ENCODE data around the gene LCN1.
"Not testable (repeated sequence)": the region's sequence is repeated elsewhere in the genome, so short reads cannot be mapped to it uniquely, and the experiment has no call there.

The LCN1 gene

GRCh38 chr9:135530146-135530545 is 8.9 kb downstream of the LCN1 start:
- no peak overlapping the region for H3K27ac ChIP-seq (ENCODE audit: low read depth, low read length)
- no peak overlapping the region for H3K4me3 ChIP-seq (ENCODE audit: low read depth in 1 of 5, low read length in 5 of 5)
- H3K36me3 ChIP-seq (ENCODE audit: control insufficient read depth in 5 of 5, insufficient read depth in 5 of 5, low read length in 5 of 5), result no peaks in the 10 kb centered on the region
- H3K4me1 ChIP-seq (ENCODE audit: control insufficient read depth in 5 of 5, insufficient read depth in 5 of 5, low read length in 5 of 5), result no peaks in the 10 kb centered on the region
- peaks cover 0 to 7% (median 0%) of the 10 kb centered on the region in 5 donors for H3K9me3 ChIP-seq (ENCODE audit: control insufficient read depth in 5 of 5, low read length in 5 of 5)
- H3K9ac ChIP-seq (ENCODE audit: low read length in 5 of 5), result no peak overlapping the region
- H3K27me3 ChIP-seq (ENCODE audit: control insufficient read depth in 5 of 5, insufficient read depth in 4 of 5, low read length in 5 of 5), result peaks cover 9 to 27% (median 18%) of the 10 kb centered on the region in 5 donors

- Histone ChIP-seq H3K9me3 (ENCODE audit: control insufficient read depth in 5 of 5, low read length in 5 of 5) (peaks cover 0 to 7% (median 0%) of the 10 kb centered on the region in 5 donors), H3K27ac (ENCODE audit: low read depth, low read length) (no peak overlapping the region)
Measured at GRCh38 chr9:135531096-135531495, 9.9 kb downstream of the LCN1 start.

GRCh38 chr9:135533113-135533512 is 11.9 kb downstream of the LCN1 start:
- Histone ChIP-seq H3K9me3 (ENCODE audit: control insufficient read depth in 5 of 5, low read length in 5 of 5) (peaks cover 0 to 7% (median 2%) of the 10 kb centered on the region in 5 donors), H3K4me3 (ENCODE audit: low read depth in 1 of 5, low read length in 5 of 5) (no peak overlapping the region), H3K27me3 (ENCODE audit: control insufficient read depth in 5 of 5, insufficient read depth in 4 of 5, low read length in 5 of 5) (peaks cover 6 to 17% (median 10%) of the 10 kb centered on the region in 5 donors), H3K9ac (ENCODE audit: low read length in 5 of 5) (no peak overlapping the region), H3K36me3 (ENCODE audit: control insufficient read depth in 5 of 5, insufficient read depth in 5 of 5, low read length in 5 of 5) (no peaks in the 10 kb centered on the region), H3K27ac (ENCODE audit: low read depth, low read length) (no peak overlapping the region), H3K4me1 (ENCODE audit: control insufficient read depth in 5 of 5, insufficient read depth in 5 of 5, low read length in 5 of 5) (no peaks in the 10 kb centered on the region)

More at GRCh38 chr9:135531096-135531495, 9.9 kb downstream of the LCN1 start:
- Histone ChIP-seq H3K9ac (ENCODE audit: low read length in 5 of 5) (no peak overlapping the region), H3K4me3 (ENCODE audit: low read depth in 1 of 5, low read length in 5 of 5) (no peak overlapping the region), H3K27me3 (ENCODE audit: control insufficient read depth in 5 of 5, insufficient read depth in 4 of 5, low read length in 5 of 5) (peaks cover 9 to 19% (median 16%) of the 10 kb centered on the region in 5 donors), H3K4me1 (ENCODE audit: control insufficient read depth in 5 of 5, insufficient read depth in 5 of 5, low read length in 5 of 5) (no peaks in the 10 kb centered on the region), H3K36me3 (ENCODE audit: control insufficient read depth in 5 of 5, insufficient read depth in 5 of 5, low read length in 5 of 5) (no peaks in the 10 kb centered on the region)

GRCh38 chr9:135533674-135534073 is 12.4 kb downstream of the LCN1 start:
- no peaks in the 10 kb centered on the region for H3K4me1 ChIP-seq (ENCODE audit: control insufficient read depth in 5 of 5, insufficient read depth in 5 of 5, low read length in 5 of 5)
- no peak overlapping the region for H3K4me3 ChIP-seq (ENCODE audit: low read depth in 1 of 5, low read length in 5 of 5)
- H3K27ac ChIP-seq (ENCODE audit: low read depth, low read length), result no peak overlapping the region
- H3K9ac ChIP-seq (ENCODE audit: low read length in 5 of 5), result no peak overlapping the region
- H3K9me3 ChIP-seq (ENCODE audit: control insufficient read depth in 5 of 5, low read length in 5 of 5), result peaks cover 0 to 7% (median 2%) of the 10 kb centered on the region in 5 donors
- H3K27me3 ChIP-seq (ENCODE audit: control insufficient read depth in 5 of 5, insufficient read depth in 4 of 5, low read length in 5 of 5), result peaks cover 3 to 17% (median 8%) of the 10 kb centered on the region in 5 donors
- H3K36me3 ChIP-seq (ENCODE audit: control insufficient read depth in 5 of 5, insufficient read depth in 5 of 5, low read length in 5 of 5), result no peaks in the 10 kb centered on the region

- peaks cover 3 to 17% (median 8%) of the 10 kb centered on the region in 5 donors for H3K27me3 ChIP-seq (ENCODE audit: control insufficient read depth in 5 of 5, insufficient read depth in 4 of 5, low read length in 5 of 5)
- not testable (repeated sequence) for H3K36me3 ChIP-seq (ENCODE audit: control insufficient read depth in 5 of 5, insufficient read depth in 5 of 5, low read length in 5 of 5); H3K9me3 ChIP-seq (ENCODE audit: control insufficient read depth in 5 of 5, low read length in 5 of 5); H3K4me1 ChIP-seq (ENCODE audit: control insufficient read depth in 5 of 5, insufficient read depth in 5 of 5, low read length in 5 of 5); H3K4me3 ChIP-seq (ENCODE audit: low read depth in 1 of 5, low read length in 5 of 5); H3K27ac ChIP-seq (ENCODE audit: low read depth, low read length); H3K9ac ChIP-seq (ENCODE audit: low read length in 5 of 5)
Measured at GRCh38 chr9:135534192-135534711, 13.0 kb downstream of the LCN1 start.

- peaks cover 3 to 17% (median 8%) of the 10 kb centered on the region in 5 donors for H3K27me3 ChIP-seq (ENCODE audit: control insufficient read depth in 5 of 5, insufficient read depth in 4 of 5, low read length in 5 of 5)
- not testable (repeated sequence) for H3K27ac ChIP-seq (ENCODE audit: low read depth, low read length); H3K4me1 ChIP-seq (ENCODE audit: control insufficient read depth in 5 of 5, insufficient read depth in 5 of 5, low read length in 5 of 5); H3K4me3 ChIP-seq (ENCODE audit: low read depth in 1 of 5, low read length in 5 of 5); H3K9ac ChIP-seq (ENCODE audit: low read length in 5 of 5); H3K36me3 ChIP-seq (ENCODE audit: control insufficient read depth in 5 of 5, insufficient read depth in 5 of 5, low read length in 5 of 5); H3K9me3 ChIP-seq (ENCODE audit: control insufficient read depth in 5 of 5, low read length in 5 of 5)
Measured at GRCh38 chr9:135534826-135535225, 13.6 kb downstream of the LCN1 start.

- not testable (repeated sequence) for H3K9me3 ChIP-seq (ENCODE audit: control insufficient read depth in 5 of 5, low read length in 5 of 5); H3K27ac ChIP-seq (ENCODE audit: low read depth, low read length); H3K4me1 ChIP-seq (ENCODE audit: control insufficient read depth in 5 of 5, insufficient read depth in 5 of 5, low read length in 5 of 5); H3K9ac ChIP-seq (ENCODE audit: low read length in 5 of 5); H3K4me3 ChIP-seq (ENCODE audit: low read depth in 1 of 5, low read length in 5 of 5); H3K36me3 ChIP-seq (ENCODE audit: control insufficient read depth in 5 of 5, insufficient read depth in 5 of 5, low read length in 5 of 5)
- H3K27me3 ChIP-seq (ENCODE audit: control insufficient read depth in 5 of 5, insufficient read depth in 4 of 5, low read length in 5 of 5), result peaks cover under 1 to 21% (median 8%) of the 10 kb centered on the region in 5 donors
Measured at GRCh38 chr9:135535631-135536030, 14.4 kb downstream of the LCN1 start.

- Histone ChIP-seq H3K9ac (ENCODE audit: low read length in 5 of 5) (no peak overlapping the region), H3K4me3 (ENCODE audit: low read depth in 1 of 5, low read length in 5 of 5) (no peak overlapping the region), H3K36me3 (ENCODE audit: control insufficient read depth in 5 of 5, insufficient read depth in 5 of 5, low read length in 5 of 5) (no peaks in the 10 kb centered on the region), H3K27ac (ENCODE audit: low read depth, low read length) (no peak overlapping the region), H3K9me3 (ENCODE audit: control insufficient read depth in 5 of 5, low read length in 5 of 5) (peaks cover 0 to 3% (median 0%) of the 10 kb centered on the region in 5 donors), H3K27me3 (ENCODE audit: control insufficient read depth in 5 of 5, insufficient read depth in 4 of 5, low read length in 5 of 5) (peaks cover 0 to 17% (median 6%) of the 10 kb centered on the region in 5 donors), H3K4me1 (ENCODE audit: control insufficient read depth in 5 of 5, insufficient read depth in 5 of 5, low read length in 5 of 5) (no peaks in the 10 kb centered on the region)
Measured at GRCh38 chr9:135536216-135536615, 15.0 kb downstream of the LCN1 start.

- not testable (repeated sequence) for H3K4me1 ChIP-seq (ENCODE audit: control insufficient read depth in 5 of 5, insufficient read depth in 5 of 5, low read length in 5 of 5); H3K36me3 ChIP-seq (ENCODE audit: control insufficient read depth in 5 of 5, insufficient read depth in 5 of 5, low read length in 5 of 5); H3K4me3 ChIP-seq (ENCODE audit: low read depth in 1 of 5, low read length in 5 of 5); H3K27ac ChIP-seq (ENCODE audit: low read depth, low read length); H3K9me3 ChIP-seq (ENCODE audit: control insufficient read depth in 5 of 5, low read length in 5 of 5); H3K9ac ChIP-seq (ENCODE audit: low read length in 5 of 5)
- peaks cover 0 to 13% (median 3%) of the 10 kb centered on the region in 5 donors for H3K27me3 ChIP-seq (ENCODE audit: control insufficient read depth in 5 of 5, insufficient read depth in 4 of 5, low read length in 5 of 5)
Measured at GRCh38 chr9:135543262-135543894, 22.1 kb downstream of the LCN1 start.

- Histone ChIP-seq H3K9ac (ENCODE audit: low read length in 5 of 5) (no peak overlapping the region), H3K36me3 (ENCODE audit: control insufficient read depth in 5 of 5, insufficient read depth in 5 of 5, low read length in 5 of 5) (no peaks in the 10 kb centered on the region), H3K4me3 (ENCODE audit: low read depth in 1 of 5, low read length in 5 of 5) (no peak overlapping the region), H3K27ac (ENCODE audit: low read depth, low read length) (no peak overlapping the region), H3K9me3 (ENCODE audit: control insufficient read depth in 5 of 5, low read length in 5 of 5) (no peaks in the 10 kb centered on the region), H3K4me1 (ENCODE audit: control insufficient read depth in 5 of 5, insufficient read depth in 5 of 5, low read length in 5 of 5) (no peaks in the 10 kb centered on the region), H3K27me3 (ENCODE audit: control insufficient read depth in 5 of 5, insufficient read depth in 4 of 5, low read length in 5 of 5) (peaks cover 0 to 7% (median 5%) of the 10 kb centered on the region in 5 donors)
Measured at GRCh38 chr9:135544981-135545635, 23.9 kb downstream of the LCN1 start.
